NCI-H1417 treated with DMSO at 0.1 percent for 48 hours (cell line): ENCODE data around the gene FGF12.

Experiments used
- DNase-seq: peaks from one replicate; lab custom pipeline; 2025; lab: John Stamatoyannopoulos, UW

FGF12 gene

DNA sequence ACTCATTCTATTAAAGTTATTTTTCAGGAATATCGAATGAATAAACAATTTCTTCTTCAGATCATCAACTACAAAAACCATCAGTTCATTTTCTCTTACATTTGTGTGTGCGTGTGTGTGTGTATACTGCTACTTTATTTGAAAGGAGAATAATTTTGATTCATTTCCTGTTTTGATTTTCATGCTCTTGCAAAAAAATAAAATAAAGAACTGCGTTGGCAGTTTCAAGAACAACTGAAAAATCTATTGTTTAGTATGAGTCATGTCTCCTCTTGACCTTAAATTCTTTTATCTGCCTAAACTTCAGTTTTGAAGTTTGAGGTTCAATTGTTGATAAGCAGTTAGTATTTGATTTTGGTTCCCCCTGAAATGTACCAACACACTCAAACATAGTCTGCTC is 540.8 kb downstream of the FGF12 start:
- DNase-seq, result no peak

DNA sequence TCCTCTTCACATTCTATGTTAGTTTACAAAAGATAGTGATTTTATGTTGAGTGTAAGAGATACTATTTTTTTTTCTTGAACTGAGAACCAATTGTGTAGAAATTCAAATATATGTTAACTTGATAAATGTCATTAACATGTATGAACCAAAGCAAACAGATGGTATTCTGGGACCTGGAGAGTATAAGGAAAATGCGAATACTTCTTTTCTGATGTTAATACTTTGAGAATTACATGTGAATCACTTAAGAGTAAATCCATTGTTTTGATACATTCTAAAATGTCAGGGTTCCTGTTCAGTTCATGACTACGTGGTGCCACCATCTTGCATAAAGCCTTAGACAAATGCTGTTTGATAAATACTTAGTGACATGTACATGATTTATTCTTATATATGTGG is 541.3 kb downstream of the FGF12 start:
- no peak for DNase-seq

DNA sequence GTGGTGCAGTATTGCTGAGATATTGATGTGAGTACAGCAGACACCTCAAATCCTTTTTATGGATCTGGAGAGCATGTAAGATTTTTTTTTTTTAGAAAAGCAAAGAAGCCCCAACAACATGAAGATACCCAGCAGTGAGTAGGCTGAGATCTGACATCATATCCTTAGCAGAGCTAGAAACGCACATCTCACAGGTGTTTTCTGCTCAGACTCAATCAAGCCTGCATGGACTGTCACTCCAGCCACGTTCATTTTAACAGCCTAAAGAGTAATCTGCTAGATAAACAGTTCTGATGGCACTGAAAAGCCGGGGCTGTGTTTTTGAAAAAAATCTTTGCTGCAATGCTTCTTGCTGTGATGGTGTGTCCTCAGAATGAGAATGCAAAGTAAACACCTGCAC is 544.2 kb downstream of the FGF12 start:
- peak; percentile 26 for DNase-seq

DNA sequence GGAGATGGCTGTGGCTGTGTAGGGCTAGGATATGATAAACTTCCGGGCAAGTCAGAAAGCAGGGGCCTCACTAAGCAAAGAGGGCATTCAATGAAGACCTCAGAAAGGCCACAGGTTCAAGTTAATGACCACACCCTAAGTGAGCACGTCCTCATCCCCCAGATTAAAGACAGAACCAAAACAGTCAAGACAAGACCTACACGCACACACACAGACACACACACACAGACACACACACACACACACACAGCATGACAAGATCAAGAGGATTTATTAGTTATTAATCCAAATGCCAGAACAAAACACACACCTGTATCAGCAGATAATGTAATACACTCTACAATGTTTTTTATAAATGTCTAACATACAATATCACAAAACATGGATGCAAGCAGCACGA is 546.2 kb downstream of the FGF12 start:
- DNase-seq, result no peak

DNA sequence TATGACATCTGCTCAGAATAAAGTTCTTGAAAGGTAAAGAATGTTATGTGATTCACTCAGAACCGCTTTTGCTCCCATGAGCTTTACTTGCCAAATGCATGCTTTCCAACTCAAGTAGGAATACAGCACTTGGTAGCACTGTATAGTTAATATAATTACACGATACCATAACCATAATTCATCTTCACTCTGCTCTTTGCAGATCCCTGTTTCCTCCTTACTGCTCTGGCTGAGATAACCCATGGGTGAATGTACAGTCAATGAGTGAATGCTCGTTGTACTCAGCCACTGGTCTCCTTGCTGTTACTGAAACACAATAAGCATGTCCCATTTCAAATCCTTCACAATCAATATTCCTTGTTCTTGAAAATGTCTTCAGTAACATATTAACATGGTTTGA is 550.0 kb downstream of the FGF12 start:
- no peak for DNase-seq

DNA sequence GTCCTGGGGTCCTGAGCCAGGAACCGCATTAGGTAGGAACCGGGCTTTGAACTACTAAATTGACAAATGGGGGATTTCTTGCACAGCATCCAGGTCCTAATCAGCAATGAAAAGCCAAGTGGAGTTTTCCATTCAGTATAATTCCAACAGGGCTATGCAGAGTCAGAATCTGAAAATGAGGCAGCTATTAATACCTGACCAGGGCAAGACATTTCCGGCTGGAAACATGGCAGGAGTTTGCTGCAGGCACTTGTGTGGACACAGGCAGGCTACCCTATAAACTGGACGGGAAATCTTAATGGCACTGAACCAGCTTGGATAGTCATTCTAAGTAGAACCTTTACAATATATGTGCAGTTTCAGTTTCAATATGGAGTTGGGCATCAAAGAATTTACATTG is 553.1 kb downstream of the FGF12 start:
- no peak for DNase-seq

DNA sequence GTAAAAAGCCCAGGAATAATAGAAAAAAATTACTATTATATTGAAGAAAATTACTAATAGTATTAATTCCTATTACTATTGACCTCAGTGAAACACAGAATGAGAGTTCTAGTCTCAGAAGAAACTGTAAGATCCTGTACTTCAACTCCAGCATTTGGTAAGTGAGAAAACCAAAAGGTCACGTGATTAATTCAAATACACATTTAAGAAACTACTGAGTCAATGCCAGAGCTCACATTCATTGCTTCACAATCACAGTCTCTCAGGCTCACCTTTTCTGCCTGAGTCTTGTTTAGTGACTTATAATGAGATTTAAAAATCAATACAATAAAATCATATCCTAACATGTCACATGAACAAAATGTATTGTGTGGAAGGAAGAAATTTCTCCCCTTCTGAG is 556.1 kb downstream of the FGF12 start:
- no peak for DNase-seq

DNA sequence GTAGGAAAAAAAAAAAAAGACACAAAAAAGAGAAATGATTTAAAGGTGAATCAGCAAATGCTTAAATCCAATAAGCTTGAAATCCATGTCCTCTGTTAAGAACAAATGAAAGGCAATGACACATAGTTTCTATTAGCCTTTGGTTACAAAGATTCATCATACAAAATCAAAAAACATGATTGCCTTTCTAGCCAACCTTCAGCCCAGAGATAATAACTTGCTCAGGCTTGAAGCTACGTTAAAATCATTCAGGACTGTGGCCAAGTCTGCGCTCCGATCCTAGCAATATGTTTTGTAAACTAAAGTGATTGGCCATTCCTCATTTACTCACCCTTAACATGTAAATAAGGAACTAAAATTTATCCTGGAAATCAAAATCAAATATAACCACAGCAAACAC is 556.7 kb downstream of the FGF12 start:
- no peak for DNase-seq

DNA sequence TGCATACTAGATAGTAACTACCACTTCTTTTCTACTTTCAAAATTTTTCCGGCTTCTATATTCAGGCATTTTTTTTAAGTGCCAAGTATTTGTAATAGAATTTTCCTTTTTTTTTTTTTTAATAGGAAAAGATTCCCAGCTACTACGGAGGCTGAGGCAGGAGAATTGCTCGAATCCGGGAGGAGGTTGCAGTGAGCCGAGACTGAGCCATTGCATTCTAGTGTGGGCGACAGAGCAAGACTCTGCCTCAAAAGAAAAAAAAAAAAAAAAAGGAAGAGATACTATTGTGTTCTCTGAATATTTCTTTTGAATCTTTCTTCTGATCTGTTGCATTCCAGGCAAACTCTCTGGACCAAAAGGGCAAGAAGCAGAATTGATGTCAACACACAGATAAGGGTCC is 557.3 kb downstream of the FGF12 start:
- no peak for DNase-seq

DNA sequence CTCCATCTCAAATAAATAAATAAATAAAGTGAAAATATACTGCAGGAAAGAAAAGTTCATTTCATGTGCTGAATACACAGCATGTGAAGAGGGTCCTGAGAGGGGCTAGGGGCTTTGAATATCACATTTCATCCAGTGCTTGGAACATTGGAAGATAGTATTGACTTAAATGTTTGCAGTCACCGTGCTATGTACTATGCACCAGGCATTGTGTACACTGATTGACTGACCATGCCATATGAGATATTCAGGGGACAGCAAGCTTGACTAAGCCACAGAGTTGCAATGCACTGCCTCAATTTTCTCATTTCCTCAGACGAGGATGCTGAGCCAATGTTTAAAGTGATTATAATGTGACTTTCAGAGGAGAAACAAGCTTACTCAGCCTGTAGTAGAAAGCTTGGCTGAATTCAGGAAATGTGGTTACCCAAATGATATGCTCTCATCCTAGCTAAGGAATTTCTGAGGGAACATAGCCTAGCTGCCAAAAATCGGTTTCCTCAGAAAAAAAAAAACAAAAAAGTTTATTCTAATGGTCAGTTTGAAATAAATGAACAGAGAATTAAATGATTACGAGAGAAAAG is 557.9 kb downstream of the FGF12 start:
- no peak for DNase-seq

DNA sequence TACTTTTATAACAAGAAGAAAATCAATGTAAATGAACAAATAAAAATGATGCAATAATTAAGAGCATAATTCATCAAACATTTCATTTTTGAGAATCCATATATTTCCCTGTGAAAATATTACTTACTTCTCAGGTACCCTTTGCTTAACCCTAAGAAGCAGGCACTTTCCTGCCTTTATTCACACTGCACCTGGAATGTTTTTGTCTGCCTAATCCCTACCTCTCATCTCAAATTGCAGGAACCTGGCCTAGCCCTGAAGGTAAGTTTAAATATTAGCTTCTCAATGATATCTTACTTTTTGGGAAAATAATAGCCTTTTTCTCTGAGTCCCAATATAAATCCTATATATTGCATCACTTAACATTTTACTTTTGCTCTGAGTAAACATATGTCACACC is 559.1 kb downstream of the FGF12 start:
- DNase-seq, result no peak

DNA sequence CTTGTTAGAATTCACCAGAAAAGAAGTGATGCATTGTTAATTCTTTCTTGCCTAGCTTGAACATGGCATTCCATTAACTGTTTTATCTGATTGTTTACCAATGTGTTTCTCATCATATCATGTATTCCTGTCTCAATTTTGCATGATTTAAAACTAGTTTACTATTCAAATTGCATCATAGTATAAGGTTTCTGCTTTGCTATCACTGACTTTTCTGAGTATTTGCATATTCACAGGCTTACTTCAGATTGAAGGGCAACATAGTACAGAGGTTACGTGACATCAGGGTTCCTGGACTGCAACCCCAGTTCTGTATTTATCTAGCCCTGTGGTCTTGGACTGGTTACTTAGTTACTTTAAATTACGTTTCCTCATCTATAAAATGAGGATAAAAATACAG is 561.8 kb downstream of the FGF12 start:
- DNase-seq, result no peak

DNA sequence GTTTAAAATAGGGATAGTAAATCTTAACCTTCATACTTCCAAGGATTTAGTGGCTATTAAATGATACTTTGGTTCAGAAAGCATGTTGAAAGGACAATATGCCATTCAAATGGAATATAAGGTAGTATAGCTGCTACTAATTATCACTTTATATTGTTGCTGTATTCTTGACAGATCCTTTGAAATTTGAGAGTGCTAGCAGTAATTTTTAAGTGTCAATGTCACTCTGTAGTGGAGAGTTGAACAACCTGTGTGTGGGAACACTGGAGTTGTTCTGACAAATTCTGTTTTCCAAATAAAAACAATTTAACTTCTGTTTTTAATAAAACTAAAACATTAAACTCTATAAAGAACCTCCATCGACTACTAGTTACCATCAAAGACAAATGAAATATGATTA is 565.7 kb downstream of the FGF12 start:
- DNase-seq, result no peak

DNA sequence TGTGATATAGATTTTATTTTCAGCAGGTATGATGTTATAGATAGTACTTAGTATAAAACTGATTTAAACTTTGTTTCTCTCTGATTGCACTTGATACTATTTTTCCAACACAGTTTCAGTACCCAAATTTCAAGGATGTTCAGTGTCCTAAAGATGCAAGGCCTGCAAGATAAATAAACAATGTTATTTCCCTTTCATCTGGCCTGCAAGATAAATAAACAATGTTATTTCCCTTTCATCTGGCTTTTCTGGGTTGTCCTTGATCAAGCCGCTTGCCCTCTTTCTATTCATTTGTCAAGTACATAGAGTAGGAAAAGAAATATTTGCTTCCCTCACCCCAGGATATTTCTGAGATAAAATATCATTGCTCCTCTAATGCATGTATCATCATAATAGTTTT is 571.0 kb downstream of the FGF12 start:
- no peak for DNase-seq

DNA sequence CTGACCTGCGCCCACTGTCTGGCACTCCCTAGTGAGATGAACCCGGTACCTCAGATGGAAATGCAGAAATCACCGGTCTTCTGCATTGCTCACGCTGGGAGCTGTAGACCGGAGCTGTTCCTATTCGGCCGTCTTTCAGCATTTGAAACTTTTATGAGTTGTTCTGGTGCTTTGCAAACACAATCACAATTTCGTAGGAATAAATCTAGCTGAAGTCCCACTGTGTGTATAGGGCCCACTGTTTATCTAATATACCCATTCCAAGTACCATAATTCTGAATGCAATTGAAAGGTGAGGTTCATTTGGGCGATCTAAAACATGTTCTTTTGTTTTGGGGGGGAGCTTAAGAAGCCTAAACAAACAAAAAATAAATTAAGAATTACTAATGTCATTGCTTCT is 572.1 kb downstream of the FGF12 start:
- no peak for DNase-seq

DNA sequence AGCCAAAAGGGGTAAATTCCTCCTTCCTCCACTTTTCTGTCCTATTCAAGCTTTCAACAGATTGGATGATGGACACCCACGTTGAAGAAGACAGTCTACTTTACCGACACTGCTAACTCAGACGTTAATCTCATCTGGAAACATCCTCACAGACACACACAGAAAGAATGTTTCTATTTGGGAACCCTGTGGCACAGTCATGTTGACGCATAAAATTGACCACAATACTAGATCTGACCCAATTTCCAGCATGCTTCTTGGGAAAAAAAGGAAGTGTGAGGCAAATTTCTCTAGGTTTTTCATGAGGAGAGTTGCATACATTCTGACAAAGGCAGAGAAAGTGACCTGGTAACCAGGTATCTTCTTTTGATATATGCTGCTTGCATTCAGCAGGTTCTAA is 594.1 kb downstream of the FGF12 start:
- no peak for DNase-seq

DNA sequence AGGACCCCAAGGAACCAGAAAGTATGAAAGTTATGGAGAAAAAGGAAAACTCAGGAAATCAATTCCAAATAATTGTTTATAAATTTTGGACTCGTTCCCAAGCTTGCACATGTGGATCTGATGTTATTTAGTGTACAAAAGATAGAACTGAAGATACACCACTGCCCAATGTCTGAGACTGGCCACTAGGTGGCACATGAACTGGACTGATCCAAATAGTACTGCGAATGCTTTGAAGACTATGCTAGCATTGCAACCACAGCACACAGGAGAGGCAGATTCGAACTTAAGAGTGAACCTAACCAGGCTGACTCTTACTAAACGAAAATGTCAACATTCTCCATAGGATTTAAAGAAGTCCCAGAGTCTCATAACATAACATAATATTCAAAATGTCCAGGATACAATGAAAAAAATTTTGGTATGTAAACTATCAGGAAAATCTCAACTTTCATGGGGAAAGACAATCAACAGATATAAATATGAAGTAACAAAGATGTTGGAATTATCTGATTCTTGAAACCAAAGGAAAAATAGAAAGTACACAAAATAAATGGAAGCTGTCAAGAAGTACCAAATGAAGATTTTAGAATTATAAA is 596.7 kb downstream of the FGF12 start:
- DNase-seq, result no peak

DNA sequence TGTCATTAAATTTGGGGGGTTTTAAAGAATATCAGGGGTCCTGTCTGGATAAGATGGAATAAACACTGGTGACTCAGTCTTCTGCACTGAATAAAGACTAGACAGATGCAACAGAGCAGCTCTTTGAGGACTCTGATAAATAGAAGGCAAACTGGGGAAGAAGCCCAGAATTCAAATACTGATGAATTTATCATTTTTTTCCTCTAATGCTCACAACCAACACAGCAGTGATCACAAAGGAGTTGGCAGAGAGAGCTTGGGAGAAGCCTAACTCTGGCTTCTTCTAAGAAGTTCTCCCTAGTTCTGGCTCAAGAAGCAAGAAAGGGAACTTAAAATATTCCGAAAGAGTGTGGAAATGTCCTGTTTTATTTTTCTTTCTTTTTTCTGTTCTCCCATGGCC is 597.8 kb downstream of the FGF12 start:
- no peak for DNase-seq

DNA sequence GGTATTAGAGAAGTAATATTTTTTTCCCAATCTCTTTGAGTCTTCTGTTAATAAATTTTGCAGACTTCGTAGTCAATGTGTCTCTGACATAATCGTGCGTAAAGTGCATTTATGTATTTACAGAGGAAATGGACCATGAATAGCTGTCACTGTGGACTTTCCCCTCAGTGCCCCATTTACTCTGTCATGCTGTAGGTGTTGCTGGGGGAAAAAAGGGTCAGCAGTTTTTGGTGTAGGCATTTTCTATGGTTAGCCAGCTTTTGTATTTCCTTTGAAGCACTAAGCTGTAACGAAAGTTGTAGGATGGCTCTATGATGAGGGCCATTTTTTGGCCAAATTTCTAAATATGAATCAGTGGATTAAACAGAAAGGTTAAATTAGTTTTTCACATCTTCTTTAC is 598.4 kb downstream of the FGF12 start:
- DNase-seq, result peak; percentile 32

DNA sequence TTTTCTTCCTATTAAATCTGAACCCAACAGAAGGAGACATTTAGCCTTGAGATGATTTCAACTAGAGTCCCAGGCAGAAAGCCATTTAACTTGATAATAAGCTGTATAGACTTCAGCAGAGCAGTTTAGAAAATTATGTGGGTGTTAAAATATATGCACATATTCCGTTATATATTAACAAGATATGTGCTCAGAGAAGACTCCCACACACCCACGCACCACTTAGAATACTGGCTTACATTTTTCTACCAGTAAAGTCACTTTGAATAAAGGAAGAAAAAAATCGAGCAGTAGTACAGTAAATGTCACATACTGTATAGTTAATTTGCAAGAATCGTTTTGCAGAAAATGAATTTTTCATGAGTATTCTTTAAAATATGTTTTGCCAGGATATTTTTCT is 599.3 kb downstream of the FGF12 start:
- no peak for DNase-seq

DNA sequence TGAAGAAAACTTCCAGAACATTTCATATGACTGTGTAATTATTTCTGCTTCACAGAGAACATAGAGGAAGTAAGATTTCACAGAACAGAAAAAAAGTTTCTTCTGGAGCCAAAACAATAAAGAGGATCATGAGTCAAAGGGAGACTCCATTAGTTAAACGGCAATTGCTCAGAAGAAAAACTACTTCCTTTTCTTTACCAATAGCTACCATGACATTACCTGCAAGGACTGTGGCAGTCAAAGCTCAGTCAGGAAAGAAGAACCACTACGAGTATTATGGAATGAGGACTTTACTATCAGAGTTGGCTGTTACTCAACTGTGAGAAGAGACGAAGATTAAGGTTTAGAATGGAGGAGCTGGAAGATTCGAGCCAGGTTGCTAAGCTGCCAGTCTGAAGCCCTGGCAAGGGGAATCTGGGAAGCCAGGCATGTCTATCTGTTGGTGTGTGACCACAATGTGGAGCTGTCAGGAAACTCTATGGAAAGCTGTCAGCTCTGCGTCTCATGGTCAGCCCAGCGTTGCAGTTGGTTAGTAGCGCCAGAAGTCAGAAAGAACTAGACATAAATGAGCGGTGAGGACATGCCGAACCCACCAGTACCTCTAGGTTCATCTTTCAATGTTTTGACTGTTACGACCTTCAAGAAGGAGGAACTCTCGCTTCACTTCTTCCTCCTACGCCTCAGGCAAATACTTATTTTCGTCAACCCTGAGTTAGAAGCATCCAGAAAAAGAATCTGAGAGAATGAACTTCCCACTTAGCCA is 604.3 kb downstream of the FGF12 start:
- no peak for DNase-seq

DNA sequence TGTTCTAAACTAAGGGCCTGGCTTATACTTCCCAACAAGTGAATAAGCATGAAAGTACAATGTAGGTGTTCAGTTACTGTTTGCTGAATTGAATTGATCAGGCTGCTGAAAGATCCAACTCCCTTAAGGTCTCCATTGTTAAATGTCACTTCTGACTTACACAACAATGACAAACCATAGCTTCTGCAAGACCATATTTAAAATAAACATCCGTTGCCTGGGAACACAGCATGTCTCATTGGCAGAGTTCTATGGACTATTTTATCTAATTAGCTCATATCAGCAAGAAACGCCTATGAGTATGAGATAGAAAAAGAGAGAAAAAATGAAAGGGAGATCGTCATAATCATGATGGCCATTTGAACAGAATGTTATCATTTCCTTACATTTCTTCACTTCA is 605.4 kb downstream of the FGF12 start:
- no peak for DNase-seq

DNA sequence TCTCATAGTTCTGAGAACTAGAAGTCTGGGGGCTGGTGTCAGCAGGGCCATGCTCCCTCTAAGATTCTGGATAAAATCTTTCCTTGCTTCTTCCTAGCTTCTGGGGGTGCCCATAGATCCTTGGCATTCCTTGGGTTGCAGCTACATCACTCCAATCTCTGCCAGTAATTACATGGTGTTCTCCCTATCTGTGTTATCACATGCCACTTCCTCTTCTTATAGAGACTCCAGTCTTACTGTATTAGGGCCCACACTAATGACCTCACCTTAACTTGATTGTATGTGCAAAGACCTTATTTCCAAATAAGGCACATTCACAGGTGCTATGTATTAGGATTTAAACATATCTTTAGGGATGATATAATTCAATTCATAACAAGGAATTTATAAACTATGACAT is 618.5 kb downstream of the FGF12 start:
- DNase-seq, result no peak

DNA sequence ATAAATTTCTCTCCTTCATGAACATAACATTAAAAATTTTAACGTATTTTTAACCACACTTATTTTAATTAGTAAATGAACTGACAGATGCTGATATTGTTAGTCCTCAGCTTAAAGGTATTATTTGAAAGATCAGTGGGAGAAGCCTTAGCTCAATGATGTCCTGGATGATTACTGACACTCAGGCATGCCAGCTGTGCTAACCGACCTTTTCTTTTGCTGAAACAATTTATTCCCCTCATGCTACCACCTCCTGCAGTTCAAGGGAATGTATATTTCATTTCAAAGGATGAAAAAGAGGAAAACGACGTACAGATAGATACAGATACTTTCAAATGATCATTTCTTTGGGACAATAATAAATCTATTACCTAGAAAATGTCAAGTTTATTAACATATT is 620.8 kb downstream of the FGF12 start:
- DNase-seq, result no peak
